Liver (tissue), 9 donors: ENCODE results near the gene TMEM217. TPM values are rescaled to one million over a fixed set of nuclear protein-coding genes. Genes with fewer than 3 reads are reported as not detected.
A peak's percentile ranks its signal among the peaks of the same experiment; 100 is the strongest.
"Not testable (repeated sequence)": the region's sequence is repeated elsewhere in the genome, so short reads cannot be mapped to it uniquely, and the experiment has no call there.

Experiments used
- DNase-seq: peaks from one replicate; pipeline ENCODE4 v3.0.0-alpha.2; 2017; ENCODE audit warnings: low spot score
- H3K27ac ChIP-seq, 2 donors: one replicate each; pipeline ENCODE4 v1.7.0; 2013; ENCODE audit warnings: inconsistent platforms in 2 of 2, low read length in 2 of 2, control low read depth in 1 of 2, low read depth in 1 of 2, mild to moderate bottlenecking in 1 of 2
- H3K27me3 ChIP-seq, 4 donors: one replicate each; pipeline versions ENCODE4 v1.6.1 to v1.7.0; 2013; ENCODE audit warnings: low read length in 3 of 4, inconsistent platforms in 1 of 4, mild to moderate bottlenecking in 1 of 4, moderate library complexity in 1 of 4; ENCODE audit not compliant: control insufficient read depth in 4 of 4, insufficient read depth in 4 of 4
- H3K36me3 ChIP-seq, 4 donors: one replicate each; pipeline versions ENCODE4 v1.6.1 to v1.7.0; 2013; ENCODE audit warnings: low read length in 3 of 4, mild to moderate bottlenecking in 3 of 4, low read depth in 1 of 4, moderate library complexity in 1 of 4; ENCODE audit not compliant: control insufficient read depth in 4 of 4, insufficient read depth in 3 of 4
- H3K4me1 ChIP-seq, 4 donors: one replicate each; pipeline versions ENCODE4 v1.6.1 to v1.7.0; 2013; ENCODE audit warnings: low read length in 3 of 4, mild to moderate bottlenecking in 3 of 4, moderate library complexity in 1 of 4; ENCODE audit not compliant: control insufficient read depth in 4 of 4, insufficient read depth in 4 of 4
- H3K4me3 ChIP-seq, 3 donors: one replicate each; pipeline versions ENCODE4 v1.6.1 to v1.7.0; 2013; ENCODE audit warnings: low read length in 3 of 3, control low read depth in 1 of 3, low read depth in 1 of 3, mild to moderate bottlenecking in 1 of 3
- H3K9ac ChIP-seq, 2 donors: one replicate each; pipeline ENCODE4 v1.7.0; 2013; ENCODE audit warnings: low read length in 2 of 2, mild to moderate bottlenecking in 2 of 2, moderate library complexity in 2 of 2, control low read depth in 1 of 2, low read depth in 1 of 2
- H3K9me3 ChIP-seq, 4 donors: one replicate each; pipeline versions ENCODE4 v1.6.1 to v1.7.0; 2013; ENCODE audit warnings: low read length in 3 of 4; ENCODE audit not compliant: control insufficient read depth in 4 of 4
- EGR1 ChIP-seq, 2 donors: IDR thresholded peaks; 2 replicates each; pipeline ENCODE4 v1.6.1; 2016 to 2018; ENCODE audit warnings: antibody characterized with exemption in 2 of 2, low read depth in 2 of 2
- FOXA1 ChIP-seq: IDR thresholded peaks from 2 replicates; pipeline ENCODE4 v1.6.1; 2016; ENCODE audit warnings: antibody characterized with exemption
- FOXA2 ChIP-seq: IDR thresholded peaks from 2 replicates; pipeline ENCODE4 v1.6.1; 2016; ENCODE audit warnings: antibody characterized with exemption
- GABPA ChIP-seq, 2 donors: IDR thresholded peaks in 1 of 2; conservative IDR thresholded peaks in 1 of 2; 2 replicates each; pipeline ENCODE4 v1.6.1; 2016; ENCODE audit warnings: antibody characterized with exemption in 2 of 2, mild to moderate bottlenecking in 1 of 2, moderate library complexity in 1 of 2
- HNF4A ChIP-seq, 2 donors: conservative IDR thresholded peaks; 2 replicates each; pipeline ENCODE4 v1.6.1; 2016; ENCODE audit warnings: antibody characterized with exemption in 2 of 2, mild to moderate bottlenecking in 2 of 2
- HNF4G ChIP-seq: IDR thresholded peaks from 2 replicates; pipeline ENCODE4 v1.6.1; 2016; ENCODE audit warnings: antibody characterized with exemption
- JUND ChIP-seq, 2 donors: IDR thresholded peaks; 2 replicates each; pipeline ENCODE4 v1.6.1; 2016; ENCODE audit warnings: antibody characterized with exemption in 2 of 2
- NR2F2 ChIP-seq: IDR thresholded peaks from 2 replicates; pipeline ENCODE4 v1.6.1; 2016; ENCODE audit warnings: antibody characterized with exemption
- RAD21 ChIP-seq, 2 donors: IDR thresholded peaks; 2 replicates each; pipeline ENCODE4 v1.6.1; 2016; ENCODE audit warnings: antibody characterized with exemption in 2 of 2, mild to moderate bottlenecking in 2 of 2
- RXRA ChIP-seq, 2 donors: IDR thresholded peaks; 2 replicates each; pipeline ENCODE4 v1.6.1; 2017 to 2018; ENCODE audit warnings: antibody characterized with exemption in 2 of 2, mild to moderate bottlenecking in 1 of 2
- SP1 ChIP-seq: IDR thresholded peaks from 2 replicates; pipeline ENCODE4 v1.6.1; 2018; ENCODE audit warnings: antibody characterized with exemption, mild to moderate bottlenecking
- TAF1 ChIP-seq: conservative IDR thresholded peaks from 2 replicates; pipeline ENCODE4 v1.6.1; 2016; ENCODE audit warnings: antibody characterized with exemption, mild to moderate bottlenecking
- YY1 ChIP-seq: IDR thresholded peaks from 2 replicates; pipeline ENCODE4 v1.6.1; 2016; ENCODE audit warnings: antibody characterized with exemption, mild to moderate bottlenecking
- WGBS: extraction: QIAGEN DNeasy Blood & Tissue Kit; methylation state at CpG from one replicate; pipeline ENCODE4 v1.1.7; 2013; 5-methylcytosine and 5-hydroxymethylcytosine counted together
- polyA plus RNA-seq, 2 donors: library from polyadenylated mRNA; stranded (reverse) in 1 of 2; unstranded in 1 of 2; fragments of 200-250 nt in 1 of 2; fragments of >200 nt in 1 of 2; fragmentation: Nextera tagmentation in 1 of 2; extraction: Ambion mirVana in 1 of 2; gene quantifications; one replicate each; pipeline versions ENCODE4 v1.2.1 to v1.2.3, GENCODE V29; 2013 to 2015
- total RNA-seq, 2 donors: library from RNA; depleted of rRNA; stranded (reverse); fragments of >200 nt; gene quantifications; one replicate each; pipeline ENCODE4 v1.2.3, GENCODE V29; 2014
- TF ChIP-seq, protein P1 (sequence below): fragments of 150-350 bp; IDR thresholded peaks from 2 replicates; pipeline ENCODE4 v1.5.1; 2017; ENCODE audit warnings: improper control_type of control experiment, low read depth, low read length; ENCODE audit not compliant: missing input control
- TF ChIP-seq, protein P2 (sequence below): IDR thresholded peaks from 2 replicates; pipeline ENCODE4 v1.6.1; 2016; ENCODE audit warnings: antibody characterized with exemption
- TF ChIP-seq, protein P3 (sequence below): IDR thresholded peaks from 2 replicates; pipeline ENCODE4 v1.6.1; 2016; ENCODE audit warnings: antibody characterized with exemption
- TF ChIP-seq, protein P4 (sequence below): IDR thresholded peaks from 2 replicates; pipeline ENCODE4 v1.6.1; 2016; ENCODE audit warnings: antibody characterized with exemption
- TF ChIP-seq, protein P5 (sequence below): IDR thresholded peaks from 2 replicates; pipeline ENCODE4 v1.6.1; 2016; ENCODE audit warnings: antibody characterized with exemption, mild to moderate bottlenecking
- donor health status: healthy.
- donor health status: healthy.
- donor health status: healthy.
- donor health status: healthy.
- donor health status: healthy.

The TMEM217 gene
- total and polyA plus RNA-seq, 4 donors = 0.39 to 3.2 (median 0.62) TPM

DNA sequence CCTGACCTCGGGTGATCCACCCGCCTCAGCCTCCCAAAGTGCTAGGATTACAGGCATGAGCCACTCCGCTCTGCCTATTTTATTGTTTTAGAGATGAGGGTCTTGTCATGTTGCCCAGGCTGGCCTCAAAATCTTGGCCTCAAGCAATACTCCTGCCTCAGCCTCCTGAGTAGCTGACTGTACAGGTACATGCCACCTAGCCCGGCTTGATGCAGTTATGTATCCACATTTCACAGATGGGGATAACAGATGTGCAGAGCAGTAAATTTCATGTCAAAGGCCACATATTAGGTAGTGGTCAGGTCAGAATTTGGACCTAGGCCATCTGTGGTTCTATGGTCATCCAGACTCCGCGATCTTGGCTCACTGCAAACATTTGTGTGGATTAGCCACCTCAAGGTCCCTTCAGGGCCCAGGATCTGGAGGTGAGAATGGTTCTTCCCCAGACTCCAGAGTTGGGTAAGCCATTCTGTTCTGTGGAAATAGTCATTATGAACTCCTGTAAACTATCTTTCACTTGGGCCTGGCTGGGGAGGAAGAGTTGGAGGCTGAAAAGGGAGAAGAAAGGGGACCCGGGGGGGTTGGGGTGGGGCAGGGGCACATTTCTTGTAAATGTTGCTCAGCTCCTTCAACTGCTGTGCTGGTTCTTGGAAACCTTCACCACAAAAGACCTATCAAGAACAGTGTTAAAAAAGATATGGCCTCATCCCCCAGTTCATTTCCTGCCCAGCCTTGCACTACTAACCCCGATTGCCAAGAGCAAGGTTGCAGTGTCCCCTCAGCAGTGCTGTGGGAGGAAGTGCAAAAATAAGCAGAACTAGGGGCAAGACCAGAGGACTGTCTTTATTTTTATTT lies 75.0 kb downstream of the TMEM217 start (continued):
- TF ChIP-seq, protein P1, sequence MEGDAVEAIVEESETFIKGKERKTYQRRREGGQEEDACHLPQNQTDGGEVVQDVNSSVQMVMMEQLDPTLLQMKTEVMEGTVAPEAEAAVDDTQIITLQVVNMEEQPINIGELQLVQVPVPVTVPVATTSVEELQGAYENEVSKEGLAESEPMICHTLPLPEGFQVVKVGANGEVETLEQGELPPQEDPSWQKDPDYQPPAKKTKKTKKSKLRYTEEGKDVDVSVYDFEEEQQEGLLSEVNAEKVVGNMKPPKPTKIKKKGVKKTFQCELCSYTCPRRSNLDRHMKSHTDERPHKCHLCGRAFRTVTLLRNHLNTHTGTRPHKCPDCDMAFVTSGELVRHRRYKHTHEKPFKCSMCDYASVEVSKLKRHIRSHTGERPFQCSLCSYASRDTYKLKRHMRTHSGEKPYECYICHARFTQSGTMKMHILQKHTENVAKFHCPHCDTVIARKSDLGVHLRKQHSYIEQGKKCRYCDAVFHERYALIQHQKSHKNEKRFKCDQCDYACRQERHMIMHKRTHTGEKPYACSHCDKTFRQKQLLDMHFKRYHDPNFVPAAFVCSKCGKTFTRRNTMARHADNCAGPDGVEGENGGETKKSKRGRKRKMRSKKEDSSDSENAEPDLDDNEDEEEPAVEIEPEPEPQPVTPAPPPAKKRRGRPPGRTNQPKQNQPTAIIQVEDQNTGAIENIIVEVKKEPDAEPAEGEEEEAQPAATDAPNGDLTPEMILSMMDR = no peak
- TF ChIP-seq RXRA (IDR thresholded peaks at IDR 0.05) (peak in 1 of 2 donors; percentile 23), RAD21 (IDR thresholded peaks at IDR 0.05) (no peak), GABPA (IDR thresholded peaks at IDR 0.05 in 1 of 2, conservative IDR thresholded peaks at IDR 0.05 in 1 of 2) (no peak), FOXA2 (no peak), FOXA1 (no peak), HNF4A (conservative IDR thresholded peaks at IDR 0.05) (no peak)
- TF ChIP-seq, protein P2, sequence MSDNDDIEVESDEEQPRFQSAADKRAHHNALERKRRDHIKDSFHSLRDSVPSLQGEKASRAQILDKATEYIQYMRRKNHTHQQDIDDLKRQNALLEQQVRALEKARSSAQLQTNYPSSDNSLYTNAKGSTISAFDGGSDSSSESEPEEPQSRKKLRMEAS = no peak

DNA sequence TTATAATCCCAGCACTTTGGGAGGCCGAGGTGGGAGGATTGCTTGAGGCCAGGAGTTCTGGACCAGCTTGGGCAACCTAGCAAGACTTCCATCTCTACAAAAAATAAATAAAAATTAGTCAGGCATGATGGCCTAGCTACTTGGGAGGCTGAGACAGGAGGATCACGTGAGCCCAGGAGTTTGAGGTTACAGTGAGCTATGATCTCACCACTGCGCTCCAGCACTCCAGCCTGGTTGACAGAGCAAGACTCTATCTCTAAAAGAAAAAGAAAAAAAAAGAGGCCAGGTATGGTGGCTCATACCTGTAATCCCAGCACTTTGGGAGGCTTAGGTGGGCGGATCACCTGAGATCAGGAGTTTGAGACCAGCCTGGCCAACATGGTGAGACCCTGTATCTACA lies 77.3 kb downstream of the TMEM217 start:
- H3K36me3 ChIP-seq, DNase-seq, H3K9ac ChIP-seq, H3K27ac ChIP-seq, H3K27me3 ChIP-seq, H3K4me3 ChIP-seq, H3K9me3 ChIP-seq, H3K4me1 ChIP-seq: not testable (repeated sequence)
- WGBS = 97% methylated on average over 4 of the region's 4 CpGs

DNA sequence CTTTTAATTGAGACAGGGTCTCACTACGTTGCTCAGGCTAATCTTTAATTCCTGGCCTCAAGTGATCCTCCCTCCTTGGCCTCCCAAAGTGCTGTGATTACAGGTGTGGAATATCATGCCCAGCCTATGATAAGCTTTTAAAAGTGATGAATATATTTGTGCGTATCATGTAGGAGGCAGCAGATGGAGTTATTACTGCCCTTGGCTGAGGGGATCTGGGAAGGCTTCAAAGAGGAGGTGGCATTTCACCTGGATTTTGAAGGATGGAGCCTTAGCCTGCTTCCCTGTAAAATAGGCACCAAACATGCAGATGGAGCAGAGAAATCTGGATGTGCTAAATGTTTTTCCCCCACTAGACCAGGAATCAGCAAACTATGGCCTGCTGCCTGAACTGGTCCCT lies 77.9 kb downstream of the TMEM217 start:
- no peak overlapping the region for H3K27ac ChIP-seq
- H3K36me3 ChIP-seq = peaks cover 0 to 6% (median 2%) of the 10 kb centered on the region in 4 donors

More for the DNA sequence above, 77.9 kb downstream of the TMEM217 start:
- DNase-seq = no peak
- Histone ChIP-seq H3K27me3 (no peaks in the 10 kb centered on the region), H3K4me3 (no peak overlapping the region), H3K9me3 (no peaks in the 10 kb centered on the region), H3K4me1 (no peaks in the 10 kb centered on the region), H3K9ac (no peak overlapping the region)
- 96% methylated on average over 2 of the region's 2 CpGs for WGBS
- TF ChIP-seq JUND (IDR thresholded peaks at IDR 0.05) (no peak), HNF4G (no peak), RAD21 (IDR thresholded peaks at IDR 0.05) (no peak), EGR1 (IDR thresholded peaks at IDR 0.05; ENCODE audit: low read depth in 2 of 2) (no peak), HNF4A (conservative IDR thresholded peaks at IDR 0.05) (no peak), FOXA2 (no peak), YY1 (no peak), TAF1 (no peak), NR2F2 (no peak), SP1 (no peak), GABPA (IDR thresholded peaks at IDR 0.05 in 1 of 2, conservative IDR thresholded peaks at IDR 0.05 in 1 of 2) (no peak), RXRA (IDR thresholded peaks at IDR 0.05) (no peak), FOXA1 (no peak)
- TF ChIP-seq, protein P3, sequence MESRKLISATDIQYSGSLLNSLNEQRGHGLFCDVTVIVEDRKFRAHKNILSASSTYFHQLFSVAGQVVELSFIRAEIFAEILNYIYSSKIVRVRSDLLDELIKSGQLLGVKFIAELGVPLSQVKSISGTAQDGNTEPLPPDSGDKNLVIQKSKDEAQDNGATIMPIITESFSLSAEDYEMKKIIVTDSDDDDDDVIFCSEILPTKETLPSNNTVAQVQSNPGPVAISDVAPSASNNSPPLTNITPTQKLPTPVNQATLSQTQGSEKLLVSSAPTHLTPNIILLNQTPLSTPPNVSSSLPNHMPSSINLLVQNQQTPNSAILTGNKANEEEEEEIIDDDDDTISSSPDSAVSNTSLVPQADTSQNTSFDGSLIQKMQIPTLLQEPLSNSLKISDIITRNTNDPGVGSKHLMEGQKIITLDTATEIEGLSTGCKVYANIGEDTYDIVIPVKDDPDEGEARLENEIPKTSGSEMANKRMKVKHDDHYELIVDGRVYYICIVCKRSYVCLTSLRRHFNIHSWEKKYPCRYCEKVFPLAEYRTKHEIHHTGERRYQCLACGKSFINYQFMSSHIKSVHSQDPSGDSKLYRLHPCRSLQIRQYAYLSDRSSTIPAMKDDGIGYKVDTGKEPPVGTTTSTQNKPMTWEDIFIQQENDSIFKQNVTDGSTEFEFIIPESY = no peak
- TF ChIP-seq, protein P4, sequence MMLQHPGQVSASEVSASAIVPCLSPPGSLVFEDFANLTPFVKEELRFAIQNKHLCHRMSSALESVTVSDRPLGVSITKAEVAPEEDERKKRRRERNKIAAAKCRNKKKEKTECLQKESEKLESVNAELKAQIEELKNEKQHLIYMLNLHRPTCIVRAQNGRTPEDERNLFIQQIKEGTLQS = no peak
- TF ChIP-seq, protein P5, sequence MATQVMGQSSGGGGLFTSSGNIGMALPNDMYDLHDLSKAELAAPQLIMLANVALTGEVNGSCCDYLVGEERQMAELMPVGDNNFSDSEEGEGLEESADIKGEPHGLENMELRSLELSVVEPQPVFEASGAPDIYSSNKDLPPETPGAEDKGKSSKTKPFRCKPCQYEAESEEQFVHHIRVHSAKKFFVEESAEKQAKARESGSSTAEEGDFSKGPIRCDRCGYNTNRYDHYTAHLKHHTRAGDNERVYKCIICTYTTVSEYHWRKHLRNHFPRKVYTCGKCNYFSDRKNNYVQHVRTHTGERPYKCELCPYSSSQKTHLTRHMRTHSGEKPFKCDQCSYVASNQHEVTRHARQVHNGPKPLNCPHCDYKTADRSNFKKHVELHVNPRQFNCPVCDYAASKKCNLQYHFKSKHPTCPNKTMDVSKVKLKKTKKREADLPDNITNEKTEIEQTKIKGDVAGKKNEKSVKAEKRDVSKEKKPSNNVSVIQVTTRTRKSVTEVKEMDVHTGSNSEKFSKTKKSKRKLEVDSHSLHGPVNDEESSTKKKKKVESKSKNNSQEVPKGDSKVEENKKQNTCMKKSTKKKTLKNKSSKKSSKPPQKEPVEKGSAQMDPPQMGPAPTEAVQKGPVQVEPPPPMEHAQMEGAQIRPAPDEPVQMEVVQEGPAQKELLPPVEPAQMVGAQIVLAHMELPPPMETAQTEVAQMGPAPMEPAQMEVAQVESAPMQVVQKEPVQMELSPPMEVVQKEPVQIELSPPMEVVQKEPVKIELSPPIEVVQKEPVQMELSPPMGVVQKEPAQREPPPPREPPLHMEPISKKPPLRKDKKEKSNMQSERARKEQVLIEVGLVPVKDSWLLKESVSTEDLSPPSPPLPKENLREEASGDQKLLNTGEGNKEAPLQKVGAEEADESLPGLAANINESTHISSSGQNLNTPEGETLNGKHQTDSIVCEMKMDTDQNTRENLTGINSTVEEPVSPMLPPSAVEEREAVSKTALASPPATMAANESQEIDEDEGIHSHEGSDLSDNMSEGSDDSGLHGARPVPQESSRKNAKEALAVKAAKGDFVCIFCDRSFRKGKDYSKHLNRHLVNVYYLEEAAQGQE = no peak
- TF ChIP-seq, protein P1 = no peak
- TF ChIP-seq, protein P2 = no peak
